ENCODE results near the gene KMT2A.

DNA sequence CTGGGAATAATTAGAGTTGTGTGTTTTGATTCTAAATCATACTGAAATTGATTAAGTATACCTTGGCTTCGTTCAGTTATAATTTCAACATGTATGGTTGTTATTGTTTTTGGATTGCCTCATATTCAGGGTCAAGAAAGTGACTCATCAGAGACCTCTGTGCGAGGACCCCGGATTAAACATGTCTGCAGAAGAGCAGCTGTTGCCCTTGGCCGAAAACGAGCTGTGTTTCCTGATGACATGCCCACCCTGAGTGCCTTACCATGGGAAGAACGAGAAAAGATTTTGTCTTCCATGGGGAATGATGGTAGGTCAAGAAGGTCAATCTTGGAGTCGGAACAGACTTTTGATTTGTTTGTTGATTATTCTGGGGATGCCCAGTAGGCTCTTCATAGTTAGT lies 40.4 kb downstream of the KMT2A start:
- TF ChIP-seq RAD21 (IDR thresholded peaks at IDR 0.05; ENCODE audit: low read depth) = no peak
- no peak for TF ChIP-seq FOXM1 (IDR thresholded peaks at IDR 0.05; ENCODE audit: borderline replicate concordance, low read depth)
- TF ChIP-seq, protein P1, sequence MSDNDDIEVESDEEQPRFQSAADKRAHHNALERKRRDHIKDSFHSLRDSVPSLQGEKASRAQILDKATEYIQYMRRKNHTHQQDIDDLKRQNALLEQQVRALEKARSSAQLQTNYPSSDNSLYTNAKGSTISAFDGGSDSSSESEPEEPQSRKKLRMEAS (IDR thresholded peaks at IDR 0.05) = no peak
- no peak for TF ChIP-seq TAF1 (IDR thresholded peaks at IDR 0.05; ENCODE audit: low read depth)

All from Ishikawa (cell line).